IPS DF 6.9 (cell line): ENCODE measurements around the gene OOEP.
A peak's percentile ranks its signal among the peaks of the same experiment; 100 is the strongest.
"Not testable (repeated sequence)": the region's sequence is repeated elsewhere in the genome, so short reads cannot be mapped to it uniquely, and the experiment has no call there.

Experiments
- DNase-seq: peaks from one replicate; pipeline ENCODE4 v3.0.0-alpha.2; 2013; ENCODE audit warnings: low read depth, low spot score
- H3K27ac ChIP-seq: one replicate; pipeline ENCODE4 v1.5.1; 2013; ENCODE audit warnings: low read length, control low read depth
- H3K27me3 ChIP-seq: 2 replicates; pipeline ENCODE4 v1.6.1; 2013; ENCODE audit warnings: mild to moderate bottlenecking, low read length; ENCODE audit not compliant: control insufficient read depth, insufficient read depth
- H3K36me3 ChIP-seq: 2 replicates; pipeline ENCODE4 v1.6.1; 2013; ENCODE audit warnings: low read length; ENCODE audit not compliant: control insufficient read depth, insufficient read depth
- H3K4me1 ChIP-seq: 2 replicates; pipeline ENCODE4 v1.6.1; 2013; ENCODE audit warnings: low read length; ENCODE audit not compliant: control insufficient read depth, insufficient read depth
- H3K4me3 ChIP-seq: 2 replicates; pipeline ENCODE4 v1.5.1; 2013; ENCODE audit warnings: mild to moderate bottlenecking, low read length
- H3K9me3 ChIP-seq: 2 replicates; pipeline ENCODE4 v1.6.1; 2013; ENCODE audit warnings: low read length, inconsistent platforms; ENCODE audit not compliant: control insufficient read depth, insufficient read depth
- WGBS: extraction: QIAGEN DNeasy Blood & Tissue Kit; methylation state at CpG from one replicate; pipeline ENCODE4 v1.1.7; 2013; ENCODE audit warnings: mixed read lengths, missing lambda C conversion rate; ENCODE audit not compliant: insufficient read length, insufficient coverage; 5-methylcytosine and 5-hydroxymethylcytosine counted together

OOEP gene

GRCh38 chr6:73389854-73390253, 20.2 kb upstream of the OOEP start:
- Histone ChIP-seq H3K4me3 (no peak overlapping the region), H3K27ac (no peak overlapping the region), H3K36me3 (no peaks in the 10 kb centered on the region), H3K27me3 (no peaks in the 10 kb centered on the region), H3K9me3 (no peaks in the 10 kb centered on the region), H3K4me1 (no peaks in the 10 kb centered on the region)
- DNase-seq = no peak
- no CpG with 5 or more reads among the region's 10 CpGs for WGBS

GRCh38 chr6:73388800-73389512, 19.3 kb upstream of the OOEP start:
- peak overlapping the region; percentile 34 for H3K4me3 ChIP-seq
- no peaks in the 10 kb centered on the region for H3K27me3 ChIP-seq
- H3K36me3 ChIP-seq = no peaks in the 10 kb centered on the region
- no CpG with 5 or more reads among the region's 38 CpGs for WGBS
- no peak overlapping the region for H3K27ac ChIP-seq
- peak; percentile 80 for DNase-seq
- no peaks in the 10 kb centered on the region for H3K9me3 ChIP-seq
- no peaks in the 10 kb centered on the region for H3K4me1 ChIP-seq

- H3K36me3 ChIP-seq = no peaks in the 10 kb centered on the region
- H3K4me3 ChIP-seq = no peak overlapping the region
- H3K27me3 ChIP-seq = no peaks in the 10 kb centered on the region
- no CpG with 5 or more reads among the region's 4 CpGs for WGBS
- H3K4me1 ChIP-seq = no peaks in the 10 kb centered on the region
- H3K27ac ChIP-seq = no peak overlapping the region
- DNase-seq = no peak
- H3K9me3 ChIP-seq = no peaks in the 10 kb centered on the region
Observed at GRCh38 chr6:73388433-73388799, 18.7 kb upstream of the OOEP start.

GRCh38 chr6:73382462-73383113, 12.9 kb upstream of the OOEP start:
- Histone ChIP-seq H3K9me3 (no peaks in the 10 kb centered on the region), H3K4me3 (no peak overlapping the region), H3K4me1 (no peaks in the 10 kb centered on the region), H3K27me3 (no peaks in the 10 kb centered on the region), H3K27ac (no peak overlapping the region), H3K36me3 (no peaks in the 10 kb centered on the region)
- WGBS = no CpG with 5 or more reads among the region's 6 CpGs
- no peak for DNase-seq

GRCh38 chr6:73381531-73381930, 11.8 kb upstream of the OOEP start:
- not testable (repeated sequence) for H3K9me3 ChIP-seq, H3K36me3 ChIP-seq, H3K4me3 ChIP-seq, H3K27me3 ChIP-seq, H3K4me1 ChIP-seq, H3K27ac ChIP-seq, DNase-seq
- WGBS = no CpG with 5 or more reads among the region's 10 CpGs

GRCh38 chr6:73377225-73377624, 7.5 kb upstream of the OOEP start:
- no CpG with 5 or more reads among the region's 3 CpGs for WGBS
- no peak for DNase-seq

GRCh38 chr6:73375216-73375615, 5.5 kb upstream of the OOEP start:
- no peaks in the 10 kb centered on the region for H3K27me3 ChIP-seq
- H3K4me3 ChIP-seq = no peak overlapping the region
- H3K4me1 ChIP-seq = no peaks in the 10 kb centered on the region
- no peak overlapping the region for H3K27ac ChIP-seq
- H3K9me3 ChIP-seq = no peaks in the 10 kb centered on the region
- no peak for DNase-seq
- no CpG with 5 or more reads among the region's 1 CpG for WGBS
- no peaks in the 10 kb centered on the region for H3K36me3 ChIP-seq

More at GRCh38 chr6:73377225-73377624, 7.5 kb upstream of the OOEP start:
- Histone ChIP-seq H3K36me3 (no peaks in the 10 kb centered on the region), H3K9me3 (no peaks in the 10 kb centered on the region), H3K4me1 (no peaks in the 10 kb centered on the region), H3K27ac (no peak overlapping the region), H3K27me3 (no peaks in the 10 kb centered on the region), H3K4me3 (no peak overlapping the region)

GRCh38 chr6:73372516-73372915, 2.8 kb upstream of the OOEP start:
- H3K36me3 ChIP-seq = no peaks in the 10 kb centered on the region
- no peak for DNase-seq
- no peak overlapping the region for H3K4me3 ChIP-seq
- H3K4me1 ChIP-seq = no peaks in the 10 kb centered on the region
- no peak overlapping the region for H3K27ac ChIP-seq
- WGBS = no CpG with 5 or more reads among the region's 10 CpGs
- no peaks in the 10 kb centered on the region for H3K9me3 ChIP-seq
- H3K27me3 ChIP-seq = no peaks in the 10 kb centered on the region

GRCh38 chr6:73371984-73372383, 2.3 kb upstream of the OOEP start:
- H3K27me3 ChIP-seq = no peaks in the 10 kb centered on the region
- DNase-seq = no peak
- no peak overlapping the region for H3K27ac ChIP-seq
- H3K36me3 ChIP-seq = no peaks in the 10 kb centered on the region
- H3K4me1 ChIP-seq = no peaks in the 10 kb centered on the region
- WGBS = no CpG with 5 or more reads among the region's 4 CpGs
- H3K9me3 ChIP-seq = no peaks in the 10 kb centered on the region
- H3K4me3 ChIP-seq = no peak overlapping the region

GRCh38 chr6:73369157-73369556, 540 bp downstream of the OOEP start:
- H3K4me3 ChIP-seq = no peak overlapping the region
- no peaks in the 10 kb centered on the region for H3K27me3 ChIP-seq
- WGBS = no CpG with 5 or more reads among the region's 14 CpGs
- H3K36me3 ChIP-seq = no peaks in the 10 kb centered on the region
- no peak overlapping the region for H3K27ac ChIP-seq
- no peaks in the 10 kb centered on the region for H3K4me1 ChIP-seq
- no peak for DNase-seq
- H3K9me3 ChIP-seq = no peaks in the 10 kb centered on the region

GRCh38 chr6:73368675-73369074, 1.0 kb downstream of the OOEP start:
- Histone ChIP-seq H3K36me3 (no peaks in the 10 kb centered on the region), H3K27ac (no peak overlapping the region), H3K27me3 (no peaks in the 10 kb centered on the region), H3K4me3 (no peak overlapping the region), H3K4me1 (no peaks in the 10 kb centered on the region), H3K9me3 (no peaks in the 10 kb centered on the region)
- no CpG with 5 or more reads among the region's 4 CpGs for WGBS
- DNase-seq = no peak
